NK-92 (cell line): ENCODE measurements around the gene MAST4.
"Not testable (repeated sequence)": the region's sequence is repeated elsewhere in the genome, so short reads cannot be mapped to it uniquely, and the experiment has no call there.

ENCODE experiments used
- DNase-seq: peaks from one replicate; lab custom pipeline; 2025; ENCODE audit not compliant: unreplicated experiment; lab: John Stamatoyannopoulos, UW

The MAST4 gene

GRCh38 chr5:66742083-66742895 lies 146.1 kb downstream of the MAST4 start:
- no peak for DNase-seq

GRCh38 chr5:66742896-66743247 lies 146.7 kb downstream of the MAST4 start:
- DNase-seq = no peak

- DNase-seq = no peak
Measured at GRCh38 chr5:66743344-66743743, 147.2 kb downstream of the MAST4 start.

- no peak for DNase-seq
Measured at GRCh38 chr5:66744040-66744439, 147.8 kb downstream of the MAST4 start.

DNA sequence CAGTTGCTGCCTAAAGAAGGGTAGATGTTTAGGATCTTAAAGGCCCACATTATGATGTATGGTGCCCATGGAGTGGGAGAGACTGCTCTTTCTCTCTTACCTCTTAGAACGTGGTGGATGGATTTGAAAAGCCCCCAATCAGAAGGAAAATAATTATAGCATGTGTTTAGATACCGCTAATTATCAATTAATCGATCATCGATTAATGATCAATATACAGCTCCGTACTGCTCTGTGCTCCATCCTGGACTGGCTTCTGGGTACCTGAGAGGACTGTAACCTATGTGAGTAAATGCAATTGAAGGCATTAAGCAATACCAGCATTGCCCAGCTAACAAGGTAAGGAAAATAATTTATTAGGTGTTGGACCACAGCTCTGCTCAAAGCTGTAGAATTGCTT lies 149.1 kb downstream of the MAST4 start:
- DNase-seq = no peak

DNA sequence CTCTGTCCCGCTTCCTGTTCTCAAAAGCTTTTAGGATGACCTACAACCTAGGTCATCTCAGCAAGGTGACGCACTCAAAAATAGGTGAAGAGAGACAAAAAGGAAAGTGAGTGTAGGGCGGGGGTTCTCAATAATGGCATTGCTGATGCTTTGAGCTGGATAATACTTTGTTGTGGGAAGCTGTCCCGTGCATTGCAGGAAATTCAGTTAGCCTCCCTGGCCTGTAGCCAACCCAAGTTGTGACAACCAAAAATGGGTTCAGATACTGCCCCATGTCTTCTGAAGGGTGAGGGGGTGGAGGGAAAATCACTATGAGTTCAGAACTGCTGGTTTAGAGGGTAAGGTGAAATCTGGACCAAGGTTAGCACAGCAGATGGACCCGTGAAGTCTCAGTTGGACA lies 151.4 kb downstream of the MAST4 start:
- no peak for DNase-seq

DNA sequence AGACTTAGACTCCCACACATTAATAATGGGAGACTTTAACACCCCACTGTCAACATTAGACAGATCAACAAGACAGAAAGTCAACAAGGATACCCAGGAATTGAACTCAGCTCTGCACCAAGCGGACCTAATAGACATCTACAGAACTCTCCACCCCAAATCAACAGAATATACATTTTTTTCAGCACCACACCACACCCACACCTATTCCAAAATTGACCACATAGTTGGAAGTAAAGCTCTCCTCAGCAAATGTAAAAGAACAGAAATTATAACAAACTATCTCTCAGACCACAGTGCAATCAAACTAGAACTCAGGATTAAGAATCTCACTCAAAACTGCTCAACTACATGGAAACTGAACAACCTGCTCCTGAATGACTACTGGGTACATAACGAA lies 156.5 kb downstream of the MAST4 start:
- DNase-seq = not testable (repeated sequence)

- DNase-seq = no peak
Measured at GRCh38 chr5:66757219-66757833, 161.1 kb downstream of the MAST4 start.

- no peak for DNase-seq
Measured at GRCh38 chr5:66757834-66758371, 161.7 kb downstream of the MAST4 start.

DNA sequence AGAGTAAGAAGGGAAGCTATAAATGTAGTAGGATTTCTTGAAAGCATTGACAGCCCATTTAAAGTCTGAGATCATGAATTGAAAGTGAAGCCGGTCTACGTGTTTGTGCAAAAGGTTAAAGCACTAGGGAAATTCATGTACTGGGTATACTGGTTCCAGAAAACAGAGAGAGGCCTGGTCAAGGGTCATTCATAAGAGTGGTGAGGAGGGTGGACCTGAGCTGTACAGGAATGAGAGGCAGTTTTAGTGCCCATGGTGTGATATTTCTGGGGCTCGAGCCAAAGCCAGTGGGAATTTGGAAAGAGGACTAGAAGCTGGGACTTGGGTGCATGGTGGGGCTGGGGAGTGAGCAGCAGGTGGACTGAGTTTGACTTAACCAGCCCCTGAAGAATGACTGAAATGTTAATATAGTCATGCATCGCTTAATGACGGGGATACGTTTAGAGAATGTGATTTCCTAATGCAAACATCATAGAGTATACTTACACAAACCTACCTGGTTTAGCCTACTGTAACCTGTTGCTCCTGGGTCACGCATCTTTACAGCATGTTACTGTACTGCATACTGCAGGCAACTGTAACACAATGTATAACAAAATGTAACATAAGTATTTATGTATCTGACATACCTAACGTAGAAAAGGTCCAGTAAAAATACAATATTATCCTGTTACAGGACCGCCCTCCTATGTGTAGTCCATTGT lies 173.0 kb downstream of the MAST4 start:
- DNase-seq = no peak

- DNase-seq = no peak
Measured at GRCh38 chr5:66769839-66770617, 173.8 kb downstream of the MAST4 start.

DNA sequence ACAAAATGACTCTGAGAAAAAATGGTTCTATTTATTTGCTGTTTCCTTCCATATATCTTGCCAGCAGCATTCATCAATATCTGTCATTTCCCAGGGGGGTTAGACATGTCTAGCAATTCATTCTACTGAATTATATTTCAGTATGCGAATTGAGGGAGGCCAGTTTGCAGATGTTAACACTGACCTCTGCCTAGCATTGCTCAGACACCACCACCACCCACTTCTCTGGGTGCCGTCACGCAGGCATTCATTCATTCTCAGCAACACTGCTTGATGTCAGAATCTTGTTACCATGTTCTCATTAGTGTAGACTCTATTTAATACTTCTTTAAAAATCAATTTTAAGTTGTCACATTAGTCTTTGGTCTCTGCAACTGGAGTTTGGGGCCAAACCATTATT lies 181.7 kb downstream of the MAST4 start:
- no peak for DNase-seq

GRCh38 chr5:66779528-66779927 lies 183.3 kb downstream of the MAST4 start:
- DNase-seq = no peak

- no peak for DNase-seq
Measured at GRCh38 chr5:66788556-66788955, 192.4 kb downstream of the MAST4 start.

GRCh38 chr5:66789434-66789833 lies 193.2 kb downstream of the MAST4 start:
- DNase-seq = no peak

GRCh38 chr5:66793049-66793448 lies 196.9 kb downstream of the MAST4 start:
- DNase-seq = no peak

DNA sequence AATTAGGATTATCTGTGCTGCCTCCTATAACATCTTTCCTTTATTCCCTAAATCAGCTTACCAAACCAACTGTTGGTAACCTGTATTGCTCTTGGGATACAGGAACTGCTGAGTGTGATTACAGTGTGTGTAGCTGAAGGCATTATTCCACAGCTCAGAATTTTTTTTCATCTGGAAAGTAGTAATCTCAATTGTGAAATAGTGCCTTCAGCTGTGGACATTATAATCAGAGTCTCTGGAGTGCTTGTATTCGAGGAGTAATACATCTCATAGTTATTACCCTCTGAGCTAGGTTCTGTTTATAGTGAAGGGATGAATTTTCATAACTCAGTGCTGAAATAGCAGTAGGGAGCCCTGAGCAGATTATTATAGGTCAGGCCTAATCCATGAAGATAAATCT lies 199.5 kb downstream of the MAST4 start:
- DNase-seq = no peak

- DNase-seq = no peak
Measured at GRCh38 chr5:66796305-66797292, 200.4 kb downstream of the MAST4 start.

GRCh38 chr5:66802941-66803340 lies 206.7 kb downstream of the MAST4 start:
- DNase-seq = no peak
